ENCODE results near the gene OXCT1.

The OXCT1 gene

GRCh38 chr5:41695920-41696582, 174.2 kb downstream of the OXCT1 start:
- WGBS, 2 experiments: 88 to 91% methylated on average over 3 of the region's 3 CpGs

GRCh38 chr5:41686767-41687166, 183.5 kb downstream of the OXCT1 start:
- no peaks in the 10 kb centered on the region for H3K4me1 ChIP-seq (ENCODE audit: control insufficient read depth, insufficient read depth, low read length)
- 94 to 96% methylated on average over 2 of the region's 2 CpGs for WGBS, 2 experiments
- no peaks in the 10 kb centered on the region for H3K27me3 ChIP-seq (ENCODE audit: control insufficient read depth, insufficient read depth, low read length, poor library complexity, severe bottlenecking)
- H3K9me3 ChIP-seq (ENCODE audit: control insufficient read depth, low read length): no peaks in the 10 kb centered on the region
- no peak overlapping the region for H3K27ac ChIP-seq (ENCODE audit: insufficient read depth, low read depth, low read length, poor library complexity, severe bottlenecking)
- H3K36me3 ChIP-seq (ENCODE audit: control insufficient read depth, insufficient read depth, low read length): no peaks in the 10 kb centered on the region
- no peak overlapping the region for H3K4me3 ChIP-seq (ENCODE audit: insufficient read depth, low read depth, low read length)

More at GRCh38 chr5:41695920-41696582, 174.2 kb downstream of the OXCT1 start:
- H3K4me1 ChIP-seq (ENCODE audit: control insufficient read depth, insufficient read depth, low read length): no peaks in the 10 kb centered on the region
- no peak overlapping the region for H3K27ac ChIP-seq (ENCODE audit: insufficient read depth, low read depth, low read length, poor library complexity, severe bottlenecking)
- no peaks in the 10 kb centered on the region for H3K27me3 ChIP-seq (ENCODE audit: control insufficient read depth, insufficient read depth, low read length, poor library complexity, severe bottlenecking)
- H3K9me3 ChIP-seq (ENCODE audit: control insufficient read depth, low read length): no peaks in the 10 kb centered on the region
- no peaks in the 10 kb centered on the region for H3K36me3 ChIP-seq (ENCODE audit: control insufficient read depth, insufficient read depth, low read length)
- H3K4me3 ChIP-seq (ENCODE audit: insufficient read depth, low read depth, low read length): no peak overlapping the region

GRCh38 chr5:41686191-41686590, 184.0 kb downstream of the OXCT1 start:
- no peak overlapping the region for H3K4me3 ChIP-seq (ENCODE audit: insufficient read depth, low read depth, low read length)
- H3K27ac ChIP-seq (ENCODE audit: insufficient read depth, low read depth, low read length, poor library complexity, severe bottlenecking): no peak overlapping the region
- H3K36me3 ChIP-seq (ENCODE audit: control insufficient read depth, insufficient read depth, low read length): no peaks in the 10 kb centered on the region
- H3K9me3 ChIP-seq (ENCODE audit: control insufficient read depth, low read length): no peaks in the 10 kb centered on the region
- no peaks in the 10 kb centered on the region for H3K27me3 ChIP-seq (ENCODE audit: control insufficient read depth, insufficient read depth, low read length, poor library complexity, severe bottlenecking)
- no peaks in the 10 kb centered on the region for H3K4me1 ChIP-seq (ENCODE audit: control insufficient read depth, insufficient read depth, low read length)

DNA sequence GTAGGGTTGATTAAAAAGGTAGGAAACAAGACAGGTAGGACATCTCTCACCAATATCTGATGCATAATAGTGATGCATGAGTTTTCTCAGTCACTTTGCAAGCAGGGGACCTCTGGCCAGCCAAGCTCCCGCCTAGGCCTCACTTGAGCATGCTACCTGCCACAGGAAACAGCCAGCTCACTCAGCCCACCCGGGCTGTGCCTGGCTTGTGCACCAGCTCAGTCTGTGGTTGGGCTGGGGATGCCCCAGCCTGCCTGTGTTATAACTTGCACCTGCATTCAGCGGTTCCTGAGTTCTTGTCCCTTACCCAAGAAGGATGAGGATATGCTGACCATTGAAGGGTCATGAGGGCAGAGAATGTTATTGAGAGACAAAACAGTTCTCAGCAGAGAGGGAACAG, 187.0 kb downstream of the OXCT1 start:
- H3K27me3 ChIP-seq (ENCODE audit: control insufficient read depth, insufficient read depth, low read length, poor library complexity, severe bottlenecking): no peaks in the 10 kb centered on the region
- no peak overlapping the region for H3K4me3 ChIP-seq (ENCODE audit: insufficient read depth, low read depth, low read length)
- H3K9me3 ChIP-seq (ENCODE audit: control insufficient read depth, low read length): no peaks in the 10 kb centered on the region
- H3K4me1 ChIP-seq (ENCODE audit: control insufficient read depth, insufficient read depth, low read length): no peaks in the 10 kb centered on the region
- 85 to 88% methylated on average over 3 of the region's 3 CpGs for WGBS, 2 experiments
- no peak overlapping the region for H3K27ac ChIP-seq (ENCODE audit: insufficient read depth, low read depth, low read length, poor library complexity, severe bottlenecking)
- no peaks in the 10 kb centered on the region for H3K36me3 ChIP-seq (ENCODE audit: control insufficient read depth, insufficient read depth, low read length)

- no peaks in the 10 kb centered on the region for H3K36me3 ChIP-seq (ENCODE audit: control insufficient read depth, insufficient read depth, low read length)
- WGBS, 2 experiments: 68 to 84% methylated on average over 1 of the region's 1 CpG
- no peaks in the 10 kb centered on the region for H3K4me1 ChIP-seq (ENCODE audit: control insufficient read depth, insufficient read depth, low read length)
- H3K27ac ChIP-seq (ENCODE audit: insufficient read depth, low read depth, low read length, poor library complexity, severe bottlenecking): no peak overlapping the region
- H3K9me3 ChIP-seq (ENCODE audit: control insufficient read depth, low read length): no peaks in the 10 kb centered on the region
- no peak overlapping the region for H3K4me3 ChIP-seq (ENCODE audit: insufficient read depth, low read depth, low read length)
- H3K27me3 ChIP-seq (ENCODE audit: control insufficient read depth, insufficient read depth, low read length, poor library complexity, severe bottlenecking): no peaks in the 10 kb centered on the region
Observed at GRCh38 chr5:41682641-41683040, 187.6 kb downstream of the OXCT1 start.

- Histone ChIP-seq H3K4me3 (ENCODE audit: insufficient read depth, low read depth, low read length) (no peak overlapping the region), H3K4me1 (ENCODE audit: control insufficient read depth, insufficient read depth, low read length) (no peaks in the 10 kb centered on the region), H3K9me3 (ENCODE audit: control insufficient read depth, low read length) (no peaks in the 10 kb centered on the region), H3K36me3 (ENCODE audit: control insufficient read depth, insufficient read depth, low read length) (no peaks in the 10 kb centered on the region), H3K27me3 (ENCODE audit: control insufficient read depth, insufficient read depth, low read length, poor library complexity, severe bottlenecking) (no peaks in the 10 kb centered on the region), H3K27ac (ENCODE audit: insufficient read depth, low read depth, low read length, poor library complexity, severe bottlenecking) (no peak overlapping the region)
- 85 to 90% methylated on average over 1 of the region's 1 CpG for WGBS, 2 experiments
Observed at GRCh38 chr5:41681840-41682239, 188.4 kb downstream of the OXCT1 start.

Data from ectodermal cell (in vitro differentiated cells).